Iris pigment epithelial cell (primary cell): Measurements from ENCODE around the gene FLRT2.

ENCODE experiments used
- DNase-seq: peaks from one replicate; pipeline ENCODE4 v3.0.0-alpha.2; 2011; ENCODE audit warnings: low read depth

FLRT2 gene

GRCh38 chr14:85529803-85530574, at the start of gene FLRT2:
Gene FLRT2, plus strand, starts transcription at chr14:85530144. Its CDS starts 91,371 bp downstream, at chr14:85621515.
- peak; percentile 73 for DNase-seq

GRCh38 chr14:85481471-85481870, 48.5 kb upstream of the FLRT2 start:
- no peak for DNase-seq

- DNase-seq = no peak
These were observed 47.4 kb upstream of the FLRT2 start for GRCh38 chr14:85482552-85482951.

GRCh38 chr14:85483037-85483436, 46.9 kb upstream of the FLRT2 start:
- peak; percentile 32 for DNase-seq

- no peak for DNase-seq
These were observed 46.3 kb upstream of the FLRT2 start for GRCh38 chr14:85483652-85484051.

- DNase-seq = peak; percentile 52
These were observed 42.7 kb upstream of the FLRT2 start for GRCh38 chr14:85487215-85487614.

GRCh38 chr14:85501751-85502150, 28.2 kb upstream of the FLRT2 start:
- DNase-seq = no peak

GRCh38 chr14:85508863-85509262, 21.1 kb upstream of the FLRT2 start:
- no peak for DNase-seq

- no peak for DNase-seq
These were observed 17.5 kb upstream of the FLRT2 start for GRCh38 chr14:85512451-85512850.

- DNase-seq = no peak
These were observed 15.5 kb upstream of the FLRT2 start for GRCh38 chr14:85514487-85514886.

GRCh38 chr14:85516239-85517113, 13.5 kb upstream of the FLRT2 start:
- peak; percentile 91 for DNase-seq

- DNase-seq = no peak
These were observed 12.7 kb upstream of the FLRT2 start for GRCh38 chr14:85517114-85517688.

- DNase-seq = peak; percentile 28
These were observed 10.2 kb upstream of the FLRT2 start for GRCh38 chr14:85519661-85520305.

GRCh38 chr14:85520581-85520980, 9.4 kb upstream of the FLRT2 start:
- no peak for DNase-seq

GRCh38 chr14:85523624-85524023, 6.3 kb upstream of the FLRT2 start:
- DNase-seq = no peak

GRCh38 chr14:85527006-85527405, 2.9 kb upstream of the FLRT2 start:
- peak; percentile 84 for DNase-seq

GRCh38 chr14:85527445-85528035, 2.4 kb upstream of the FLRT2 start:
- peak; percentile 57 for DNase-seq

- peak; percentile 94 for DNase-seq
These were observed 1.7 kb upstream of the FLRT2 start for GRCh38 chr14:85528080-85528896.

GRCh38 chr14:85528897-85529631, 880 bp upstream of the FLRT2 start:
- peak; percentile 90 for DNase-seq

GRCh38 chr14:85530626-85531025, 682 bp downstream of the FLRT2 start:
- no peak for DNase-seq
